Measurements from ENCODE around the gene MRPL42.

- TF ChIP-seq, protein P1, sequence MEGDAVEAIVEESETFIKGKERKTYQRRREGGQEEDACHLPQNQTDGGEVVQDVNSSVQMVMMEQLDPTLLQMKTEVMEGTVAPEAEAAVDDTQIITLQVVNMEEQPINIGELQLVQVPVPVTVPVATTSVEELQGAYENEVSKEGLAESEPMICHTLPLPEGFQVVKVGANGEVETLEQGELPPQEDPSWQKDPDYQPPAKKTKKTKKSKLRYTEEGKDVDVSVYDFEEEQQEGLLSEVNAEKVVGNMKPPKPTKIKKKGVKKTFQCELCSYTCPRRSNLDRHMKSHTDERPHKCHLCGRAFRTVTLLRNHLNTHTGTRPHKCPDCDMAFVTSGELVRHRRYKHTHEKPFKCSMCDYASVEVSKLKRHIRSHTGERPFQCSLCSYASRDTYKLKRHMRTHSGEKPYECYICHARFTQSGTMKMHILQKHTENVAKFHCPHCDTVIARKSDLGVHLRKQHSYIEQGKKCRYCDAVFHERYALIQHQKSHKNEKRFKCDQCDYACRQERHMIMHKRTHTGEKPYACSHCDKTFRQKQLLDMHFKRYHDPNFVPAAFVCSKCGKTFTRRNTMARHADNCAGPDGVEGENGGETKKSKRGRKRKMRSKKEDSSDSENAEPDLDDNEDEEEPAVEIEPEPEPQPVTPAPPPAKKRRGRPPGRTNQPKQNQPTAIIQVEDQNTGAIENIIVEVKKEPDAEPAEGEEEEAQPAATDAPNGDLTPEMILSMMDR (IDR thresholded peaks at IDR 0.05 in 8 of 11, conservative IDR thresholded peaks at IDR 0.05 in 3 of 11) = no peak
- TF ChIP-seq POLR2AphosphoS5 (IDR thresholded peaks at IDR 0.05) = no peak
Observed at GRCh38 chr12:93536766-93537488, 69.6 kb downstream of the MRPL42 start.
